HepG2 (cell line): ENCODE results near the gene LIM2. TPM values are rescaled to one million over a fixed set of nuclear protein-coding genes. Genes with fewer than 3 reads are reported as not detected.

Source experiments
- ARHGAP35 ChIP-seq: sonication (generic); formaldehyde crosslinking; IDR thresholded peaks from 2 replicates; pipeline ENCODE4 v1.9.0; 2022; ENCODE audit warnings: mild to moderate bottlenecking, inconsistent platforms, moderate library complexity, missing genetic modification reagents, borderline replicate concordance
- NRL ChIP-seq: sonication (generic); formaldehyde crosslinking; IDR thresholded peaks from 2 replicates; pipeline ENCODE4 v1.5.0; 2020; ENCODE audit warnings: missing genetic modification reagents, mild to moderate bottlenecking, moderate library complexity, borderline replicate concordance
- SAP130 ChIP-seq: IDR thresholded peaks from 2 replicates; pipeline ENCODE4 v1.6.1; 2016; ENCODE audit warnings: low read depth
- SP2 ChIP-seq: sonication (generic); formaldehyde crosslinking; IDR thresholded peaks from 2 replicates; pipeline ENCODE4 v1.5.1; 2020; ENCODE audit warnings: mild to moderate bottlenecking, missing genetic modification reagents
- ZBTB43 ChIP-seq: sonication (generic); formaldehyde crosslinking; conservative IDR thresholded peaks from 2 replicates; pipeline ENCODE4 v1.4.0; 2020; ENCODE audit warnings: missing genetic modification reagents
- ZC3H4 ChIP-seq: sonication (generic); formaldehyde crosslinking; IDR thresholded peaks from 2 replicates; pipeline ENCODE4 v1.4.0; 2020; ENCODE audit warnings: missing genetic modification reagents, borderline replicate concordance
- ZKSCAN1 ChIP-seq: fragments of 150-350 bp; IDR thresholded peaks from 2 replicates; pipeline ENCODE4 v1.6.1; 2014; ENCODE audit warnings: low read length
- ZNF20 ChIP-seq: sonication (generic); formaldehyde crosslinking; IDR thresholded peaks from 2 replicates; pipeline ENCODE4 v1.4.0; 2020; ENCODE audit warnings: mild to moderate bottlenecking, moderate library complexity, missing genetic modification reagents
- ZNF607 ChIP-seq: sonication (generic); formaldehyde crosslinking; IDR thresholded peaks from 2 replicates; pipeline ENCODE4 v1.5.1; 2020; ENCODE audit warnings: missing genetic modification reagents, mild to moderate bottlenecking, borderline replicate concordance
- ZNF672 ChIP-seq: sonication (generic); formaldehyde crosslinking; IDR thresholded peaks from 2 replicates; pipeline ENCODE4 v1.8.1; 2022; ENCODE audit warnings: missing genetic modification reagents
- ZXDC ChIP-seq: sonication (generic); formaldehyde crosslinking; IDR thresholded peaks from 2 replicates; pipeline ENCODE4 v1.5.0; 2020; ENCODE audit warnings: mild to moderate bottlenecking, missing genetic modification reagents
- polyA plus RNA-seq, 8 experiments: library from polyadenylated mRNA; depleted of rRNA in 3 of 8; stranded (reverse) in 7 of 8; unstranded in 1 of 8; fragments of >200 nt; fragmentation: Illumina TruSeq in 4 of 8; extraction: Trizol in 4 of 8; gene quantifications; 2 replicates each; pipeline versions ENCODE4 v1.2.1 to v1.2.3, GENCODE V29; 2011 to 2016; ENCODE audit warnings: low read depth in 4 of 8, missing spikeins in 1 of 8, mixed read lengths in 1 of 8; ENCODE audit not compliant: insufficient read depth in 1 of 8
- total RNA-seq, 5 experiments: library from RNA; depleted of rRNA; stranded (reverse); fragments of >200 nt; fragmentation: Illumina TruSeq; extraction: Trizol; gene quantifications; 2 replicates each; pipeline ENCODE4 v1.2.3, GENCODE V29; 2016; ENCODE audit warnings: low read depth in 1 of 5
- TF ChIP-seq, protein P1 (sequence below): sonication (generic); formaldehyde crosslinking; IDR thresholded peaks from 2 replicates; pipeline ENCODE4 v1.5.0; 2020; ENCODE audit warnings: missing genetic modification reagents, mild to moderate bottlenecking, borderline replicate concordance

The LIM2 gene
- total and polyA plus RNA-seq, 2 of the 13 experiments (the other 11 are each of a cell fraction or from before 2014, with no cell fraction given) = 1.3 TPM; not detected in 1

GRCh38 chr19:51364200-51365106 lies 23.3 kb downstream of the LIM2 start (continued):
- TF ChIP-seq ZBTB43 (CRISPR knock-in tag) = no peak
- TF ChIP-seq SP2 (CRISPR knock-in tag) = no peak
- 0 out of 2 replicates have a peak, but pooled peaks have one; percentile 51 for TF ChIP-seq ZXDC (CRISPR knock-in tag)
- no peak; the same call in 1 of the 2 replicates for TF ChIP-seq ZNF672
- TF ChIP-seq ZNF607 = no peak
- TF ChIP-seq SAP130 (CRISPR knock-in tag) = peak; percentile 83
- TF ChIP-seq ZNF20 (CRISPR knock-in tag) = no peak
- TF ChIP-seq ZC3H4 (CRISPR knock-in tag) = peak; percentile 83; the same call in 1 of the 2 replicates
- TF ChIP-seq ARHGAP35 (CRISPR knock-in tag) = no peak
- 0 out of 2 replicates have a peak, but pooled peaks have one; percentile 36 for TF ChIP-seq NRL
- TF ChIP-seq, protein P1, sequence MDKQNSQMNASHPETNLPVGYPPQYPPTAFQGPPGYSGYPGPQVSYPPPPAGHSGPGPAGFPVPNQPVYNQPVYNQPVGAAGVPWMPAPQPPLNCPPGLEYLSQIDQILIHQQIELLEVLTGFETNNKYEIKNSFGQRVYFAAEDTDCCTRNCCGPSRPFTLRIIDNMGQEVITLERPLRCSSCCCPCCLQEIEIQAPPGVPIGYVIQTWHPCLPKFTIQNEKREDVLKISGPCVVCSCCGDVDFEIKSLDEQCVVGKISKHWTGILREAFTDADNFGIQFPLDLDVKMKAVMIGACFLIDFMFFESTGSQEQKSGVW (CRISPR knock-in tag) = no peak
- TF ChIP-seq ZKSCAN1 = no peak
